Fibroblast of skin of right quadriceps (primary cell): ENCODE data around the gene PRDM15.

Experiments
- DNase-seq: peaks from one replicate; pipeline ENCODE4 v3.0.0-alpha.2; 2013

The PRDM15 gene

GRCh38 chr21:41761211-41761933 lies 117.8 kb downstream of the PRDM15 start:
- no peak for DNase-seq

GRCh38 chr21:41760411-41760810 lies 118.7 kb downstream of the PRDM15 start:
- no peak for DNase-seq

- no peak for DNase-seq
Observed at GRCh38 chr21:41759926-41760325, 119.2 kb downstream of the PRDM15 start.

- DNase-seq, result no peak
Observed at GRCh38 chr21:41759214-41759840, 119.8 kb downstream of the PRDM15 start.

DNA sequence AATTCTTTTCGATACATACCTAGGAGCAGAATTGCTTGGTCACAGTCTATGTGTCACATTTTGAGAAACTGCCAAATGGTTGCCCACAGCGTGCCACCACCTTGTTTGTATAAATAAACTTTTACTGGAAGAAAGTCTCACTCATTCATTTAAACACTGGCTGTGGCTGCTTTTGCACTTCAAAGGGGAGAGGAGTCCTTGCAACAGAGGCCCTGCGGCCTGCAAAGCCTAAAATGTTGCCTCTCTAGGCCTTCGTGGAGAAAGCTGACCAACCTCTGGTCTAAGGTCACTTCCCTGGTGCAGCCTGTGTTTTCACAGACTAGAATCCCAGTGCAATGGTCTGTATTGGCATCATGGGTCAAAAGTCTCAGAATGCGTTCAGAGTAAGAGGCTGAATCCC lies 120.6 kb downstream of the PRDM15 start:
- no peak for DNase-seq

- DNase-seq, result no peak
Observed at GRCh38 chr21:41755934-41756773, 123.0 kb downstream of the PRDM15 start.

DNA sequence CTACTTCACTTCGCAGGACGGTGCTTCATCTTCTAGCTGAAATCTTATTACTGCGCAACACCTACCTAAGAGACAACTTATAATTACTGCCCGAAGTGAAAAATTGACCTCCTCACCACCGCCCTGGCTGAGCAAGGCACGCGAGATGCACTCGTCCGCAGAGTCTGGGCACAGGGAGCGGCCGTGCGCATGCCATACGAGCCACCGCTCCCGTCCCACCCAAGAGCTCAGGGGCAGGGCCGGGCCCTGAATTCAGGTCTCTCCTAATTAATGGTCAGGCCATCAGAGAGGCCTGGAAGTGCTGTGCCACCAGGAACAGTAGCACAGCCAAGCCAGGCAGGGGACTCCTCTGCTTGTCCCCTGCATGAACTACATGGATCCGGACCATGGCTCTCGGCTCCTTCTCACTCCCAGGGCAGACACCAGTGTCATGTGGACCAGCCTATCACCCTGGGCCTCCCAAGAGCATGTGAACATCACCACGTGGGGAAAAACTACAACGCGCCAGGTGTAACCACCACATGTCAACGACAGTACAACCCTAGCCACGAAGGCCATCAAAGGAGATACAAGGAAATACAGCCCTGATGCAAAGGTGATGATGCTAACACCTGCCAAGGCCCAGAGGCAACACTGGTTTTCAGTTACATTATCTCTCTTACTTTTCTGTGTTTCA lies 123.7 kb downstream of the PRDM15 start:
- no peak for DNase-seq

DNA sequence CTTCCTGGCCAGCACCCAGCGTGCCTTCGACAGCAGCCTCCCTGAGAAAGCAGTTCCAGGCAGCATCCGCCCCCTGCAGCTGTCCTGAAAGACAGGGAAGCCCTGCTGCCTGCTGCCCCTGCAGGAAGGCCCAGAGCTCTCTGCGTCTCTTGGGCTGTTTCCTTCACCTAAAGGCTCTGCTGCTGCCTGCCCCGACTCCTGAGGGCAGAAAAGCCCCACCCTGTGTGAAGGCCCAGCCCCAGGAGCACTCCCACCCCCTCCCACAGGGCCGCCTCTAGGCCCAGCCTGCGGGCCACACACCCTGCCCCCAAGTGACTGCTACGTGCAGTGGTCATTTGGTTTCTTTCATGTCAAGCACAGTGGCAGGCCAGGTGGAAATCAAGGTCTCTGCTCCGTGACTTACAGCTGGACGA lies 124.7 kb downstream of the PRDM15 start:
- DNase-seq, result no peak

DNA sequence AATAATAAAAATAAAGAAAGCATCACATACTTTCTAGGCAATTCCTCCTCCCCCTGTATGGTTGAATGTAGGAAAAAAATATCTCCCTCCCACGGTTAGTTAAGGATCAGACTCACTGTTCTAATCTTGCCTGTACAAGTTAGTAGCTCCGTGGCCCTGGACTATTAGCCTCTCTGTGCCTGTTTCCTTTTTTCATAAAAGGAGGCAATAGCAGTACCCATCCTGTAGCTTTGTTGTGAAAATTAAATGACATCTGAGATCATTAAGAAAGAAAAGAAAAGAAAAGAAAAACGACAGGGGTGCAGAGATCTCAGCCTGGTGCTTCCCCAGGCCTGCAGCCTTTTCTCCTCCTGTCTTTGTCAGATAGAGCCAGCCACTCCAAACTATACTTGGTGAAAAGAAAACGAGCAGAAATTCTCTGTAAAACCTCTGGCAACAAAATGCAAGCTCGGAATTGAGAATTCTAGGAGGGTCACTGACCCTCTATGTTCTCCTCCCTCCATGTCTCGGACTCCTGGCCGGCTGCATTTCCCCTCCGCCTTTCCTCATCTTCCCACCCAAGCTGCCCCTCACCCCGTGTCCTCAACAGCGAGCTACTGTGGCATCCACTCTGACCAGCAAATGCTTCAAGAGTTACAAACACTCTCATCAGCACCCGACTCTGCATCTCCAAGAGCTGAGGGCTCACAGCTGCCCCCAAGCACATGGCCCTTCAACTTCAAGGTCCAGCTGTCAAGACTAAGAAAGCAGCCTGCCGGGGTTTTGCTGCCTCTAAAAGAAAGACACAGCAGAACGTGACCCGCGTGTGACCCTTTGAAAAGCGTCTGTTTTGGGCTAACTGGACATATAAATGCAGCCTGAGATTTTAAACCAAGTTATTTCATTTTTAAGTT lies 125.9 kb downstream of the PRDM15 start:
- no peak for DNase-seq

GRCh38 chr21:41752231-41752681 lies 126.9 kb downstream of the PRDM15 start:
- peak; percentile 95 for DNase-seq

- no peak for DNase-seq
Observed at GRCh38 chr21:41751611-41752011, 127.5 kb downstream of the PRDM15 start.

DNA sequence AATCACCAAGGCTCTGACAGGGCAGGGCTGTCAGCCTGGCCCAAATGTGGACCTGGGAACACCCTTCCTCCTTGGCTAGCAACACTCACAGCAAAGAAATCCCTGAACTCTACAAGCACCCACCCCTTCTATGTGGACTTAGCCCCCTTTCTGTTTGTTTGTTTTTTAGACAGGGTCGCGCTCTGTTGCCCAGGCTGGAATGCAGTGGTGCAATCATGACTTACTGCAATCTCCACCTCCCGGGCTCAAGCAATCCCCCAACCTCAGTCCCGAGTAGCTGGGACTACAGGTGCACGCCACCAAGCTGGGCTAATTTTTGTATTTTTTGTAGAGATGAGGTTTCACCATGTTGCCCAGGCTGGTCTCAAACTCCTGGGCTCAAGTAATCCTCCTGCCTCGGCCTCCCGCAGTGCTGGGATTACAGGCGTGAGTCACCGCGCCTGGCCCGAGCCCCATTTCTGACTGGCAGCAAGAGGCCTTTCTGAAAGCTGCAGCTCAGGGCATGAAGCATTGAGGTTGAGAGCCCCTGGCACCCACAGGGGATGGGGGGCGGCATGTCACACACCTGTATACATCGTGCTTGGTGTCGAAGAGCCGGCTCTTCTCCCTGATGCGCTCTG lies 128.5 kb downstream of the PRDM15 start:
- DNase-seq, result no peak

- DNase-seq, result peak; percentile 52
Observed at GRCh38 chr21:41750051-41750450, 129.1 kb downstream of the PRDM15 start.

DNA sequence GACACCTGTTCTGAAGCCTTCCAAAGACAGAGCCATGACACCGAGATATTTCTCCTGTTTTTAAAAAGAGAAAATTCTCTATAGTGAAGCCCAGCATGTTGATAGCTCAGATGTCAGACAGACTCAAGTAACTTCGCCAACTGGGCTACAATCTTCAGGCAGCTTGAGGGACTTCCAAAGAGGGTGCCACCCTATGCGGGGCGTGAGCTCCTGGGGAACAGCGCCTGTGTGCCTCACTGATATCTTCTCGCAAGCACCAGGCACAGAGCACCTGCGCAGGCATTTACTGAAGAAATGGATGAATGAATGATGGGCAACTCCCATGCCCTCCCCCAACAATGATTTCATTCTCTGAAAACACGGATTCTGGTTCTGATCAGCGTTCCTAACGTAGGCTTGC lies 129.9 kb downstream of the PRDM15 start:
- DNase-seq, result no peak
